CD4-positive, alpha-beta T cell treated with Interleukin-4 for 1 hour (primary cell): ENCODE measurements around the gene PRR5.
"Not testable (repeated sequence)": the region's sequence is repeated elsewhere in the genome, so short reads cannot be mapped to it uniquely, and the experiment has no call there.

ENCODE experiments used
- DNase-seq, 2 donors: peaks; one replicate each; pipeline ENCODE4 v3.0.0-alpha.2; 2020 to 2022

Gene PRR5

DNA sequence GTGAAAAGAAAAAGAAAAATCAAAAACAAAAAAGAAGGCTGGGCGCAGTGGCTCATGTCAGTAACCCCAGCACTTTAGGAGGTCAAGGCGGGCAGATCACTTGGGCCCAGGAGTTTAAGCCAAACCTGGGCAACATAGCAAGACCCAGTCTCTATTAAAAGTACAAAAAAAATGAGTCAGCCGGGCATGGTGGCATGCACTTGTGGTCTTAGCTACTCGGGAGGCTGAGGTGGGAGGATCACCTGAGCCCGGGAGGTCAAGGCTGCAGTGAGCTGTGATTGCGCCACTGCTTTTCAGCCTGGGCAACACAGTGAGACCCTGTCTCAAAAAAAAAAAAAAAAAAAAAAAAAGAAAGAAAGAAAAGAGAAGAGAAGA, 26.0 kb upstream of the PRR5 start:
- DNase-seq, result not testable (repeated sequence)

DNA sequence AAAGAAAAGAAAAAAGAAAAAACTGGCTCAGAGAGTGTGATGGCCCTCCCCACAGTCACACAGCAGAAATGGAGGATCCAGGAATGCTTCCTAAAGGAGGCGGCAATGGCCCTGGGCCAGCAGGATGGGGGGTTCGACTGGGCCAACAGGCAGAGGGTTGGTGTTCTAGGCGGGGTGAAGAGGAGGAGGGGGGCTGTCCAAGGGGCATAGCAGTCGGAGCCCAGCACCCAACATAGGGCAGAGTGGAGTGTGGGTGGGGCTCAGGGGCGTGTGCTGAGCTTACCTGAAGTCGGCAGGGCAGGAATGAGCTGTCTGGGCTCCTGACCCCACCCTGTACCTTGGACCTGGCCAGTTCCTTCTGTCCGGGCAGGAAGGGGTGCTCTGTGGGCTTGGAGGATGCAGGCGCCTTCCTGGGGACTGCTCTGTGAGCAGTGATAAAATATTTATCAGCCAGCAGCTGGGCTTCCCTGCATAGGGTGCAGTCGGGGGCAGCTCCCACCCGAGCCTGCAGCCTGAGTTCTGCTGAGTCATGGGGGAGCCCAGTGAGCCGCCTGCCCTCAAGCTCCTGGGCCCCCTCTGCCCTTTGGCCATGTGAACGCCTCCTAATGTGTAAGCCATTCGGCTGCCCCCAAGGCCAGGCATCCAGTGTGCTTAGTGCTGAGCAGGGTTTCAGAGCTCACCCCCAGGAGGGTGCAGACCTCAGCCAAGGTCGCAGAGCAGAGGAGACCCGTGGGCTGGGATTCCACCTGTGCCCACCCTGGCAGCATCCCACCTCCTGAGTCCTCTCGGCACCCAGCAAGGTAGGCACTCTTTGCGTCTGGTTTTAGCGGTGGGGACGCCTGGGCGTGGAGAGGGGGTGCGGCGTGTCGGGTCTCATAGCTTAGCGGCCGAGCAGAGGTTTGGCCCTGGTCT, 25.3 kb upstream of the PRR5 start:
- DNase-seq, result no peak

DNA sequence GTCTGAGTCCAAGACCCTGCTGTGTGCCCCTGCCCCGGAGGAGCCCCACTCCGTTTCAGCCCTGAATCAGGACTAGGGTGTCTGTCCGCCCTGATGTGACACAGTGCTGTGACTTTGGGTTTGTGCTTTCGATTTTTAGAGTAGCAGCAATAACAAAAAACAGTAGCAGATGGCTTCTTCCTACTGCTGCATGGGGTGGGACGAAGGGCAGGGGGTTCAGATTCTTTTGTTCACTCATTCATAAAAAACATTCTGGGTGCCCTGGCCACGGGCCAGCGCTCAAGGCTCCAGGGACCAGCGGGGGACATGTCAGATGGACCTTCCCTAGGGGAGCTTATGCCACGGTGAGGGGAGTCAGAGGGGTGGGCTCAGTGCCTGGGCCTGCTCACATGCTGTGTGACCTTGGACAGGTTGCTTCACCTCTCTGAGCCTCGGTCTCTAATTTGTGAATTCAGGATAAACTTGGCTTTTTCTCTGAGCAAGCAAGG, 24.6 kb upstream of the PRR5 start:
- no peak for DNase-seq

DNA sequence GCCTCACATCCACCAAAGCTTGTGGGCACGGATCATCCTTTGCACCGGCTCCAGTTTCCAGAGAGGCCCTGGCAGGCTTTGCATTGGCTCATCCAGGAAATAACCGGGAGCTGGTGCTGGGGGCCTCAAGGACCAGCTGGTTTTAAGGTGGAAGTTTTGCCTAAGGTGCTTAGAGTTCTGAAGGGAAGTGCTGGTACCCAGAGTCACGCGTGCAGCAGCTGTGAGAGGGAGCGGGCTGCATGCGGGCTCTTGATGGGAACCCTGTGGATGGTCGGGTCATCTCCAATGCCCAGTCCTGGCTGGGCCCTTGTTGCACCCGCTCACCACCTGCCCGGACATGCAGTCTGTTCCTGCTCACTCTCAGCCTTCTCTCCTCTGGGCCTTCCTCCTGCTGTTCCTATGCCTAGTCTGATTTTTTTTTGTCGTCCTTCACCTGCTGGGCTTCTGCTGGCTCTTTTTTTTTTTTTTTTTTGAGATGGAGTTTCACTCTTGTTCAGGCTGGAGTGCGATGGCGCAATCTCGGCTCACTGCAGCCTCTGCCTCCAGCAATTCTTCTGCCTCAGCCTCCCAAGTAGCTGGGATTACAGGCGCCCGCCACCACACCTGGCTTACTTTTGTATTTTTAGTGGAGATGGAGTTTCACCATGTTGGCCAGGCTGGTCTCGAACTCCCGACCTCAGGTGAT, 24.0 kb upstream of the PRR5 start:
- DNase-seq, result no peak

DNA sequence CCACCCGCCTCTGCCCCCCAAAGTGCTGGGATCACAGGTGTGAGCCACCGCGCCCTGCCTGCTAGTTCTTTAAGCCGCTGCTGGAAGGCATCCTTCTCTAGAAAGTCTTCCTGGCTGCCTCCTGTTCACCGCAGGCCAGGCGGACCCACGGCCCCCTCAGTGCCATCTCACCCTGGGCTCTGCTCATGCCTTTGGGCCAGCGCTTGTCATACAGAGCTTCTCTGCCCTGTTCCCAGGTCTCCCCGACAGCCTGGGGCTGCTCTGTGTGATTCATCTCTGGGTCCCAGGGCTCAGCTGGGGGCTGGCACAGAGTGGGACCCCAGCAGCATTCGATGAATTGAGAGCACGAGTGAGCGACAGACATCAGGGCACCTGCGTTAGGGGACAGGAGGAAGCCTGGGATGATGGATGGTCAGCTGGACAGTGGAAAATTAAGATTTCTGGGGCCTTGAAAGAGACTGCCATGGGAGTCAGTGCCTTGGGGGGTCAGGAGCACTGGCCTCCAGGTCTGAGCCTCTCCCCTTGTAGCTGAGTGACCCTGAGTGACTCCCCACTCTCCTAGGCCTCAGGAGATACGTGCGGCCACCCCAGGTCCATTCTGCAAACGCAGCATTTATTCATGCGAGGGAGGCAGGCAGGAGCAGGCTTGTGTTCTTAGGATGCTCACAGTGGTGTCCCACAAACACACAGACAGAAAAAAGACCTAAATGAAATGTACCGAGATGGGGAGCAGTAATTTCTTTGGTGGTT, 23.3 kb upstream of the PRR5 start:
- no peak for DNase-seq

DNA sequence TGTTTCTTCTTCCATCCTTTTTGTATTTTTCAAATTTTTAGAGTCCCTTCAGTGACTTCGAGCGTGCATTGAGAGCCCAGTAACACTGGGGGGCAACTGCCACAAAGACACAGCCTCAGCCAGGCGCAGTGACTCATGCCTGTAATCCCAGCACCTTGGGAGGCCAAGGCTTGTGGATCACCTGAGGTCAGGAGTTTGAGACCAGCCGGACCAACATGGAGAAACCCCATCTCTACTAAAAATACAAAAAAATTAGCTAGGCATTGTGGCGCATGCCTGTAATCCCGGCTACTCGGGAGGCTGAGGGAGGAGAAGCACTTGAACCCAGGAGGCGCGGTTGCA, 22.7 kb upstream of the PRR5 start:
- not testable (repeated sequence) for DNase-seq

DNA sequence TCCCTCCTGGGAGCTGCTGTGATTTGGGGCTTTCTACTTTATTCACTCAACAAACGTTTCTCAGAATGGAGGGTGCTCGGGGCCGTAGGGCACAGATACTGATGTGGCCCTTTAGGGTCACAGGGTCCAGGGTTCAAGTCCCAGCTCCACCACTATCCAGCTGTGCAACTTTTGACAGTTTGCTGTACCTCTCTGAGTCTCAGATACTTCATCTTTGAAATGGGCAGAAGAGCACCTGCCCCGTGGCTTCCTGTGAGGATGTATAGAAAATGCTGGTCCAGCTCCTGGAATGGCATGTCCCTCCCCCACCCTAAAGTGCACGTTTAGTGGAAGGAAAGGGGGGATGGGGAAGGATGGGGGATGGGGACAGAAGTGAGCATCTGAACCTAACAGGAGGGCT, 21.9 kb upstream of the PRR5 start:
- DNase-seq, result no peak

DNA sequence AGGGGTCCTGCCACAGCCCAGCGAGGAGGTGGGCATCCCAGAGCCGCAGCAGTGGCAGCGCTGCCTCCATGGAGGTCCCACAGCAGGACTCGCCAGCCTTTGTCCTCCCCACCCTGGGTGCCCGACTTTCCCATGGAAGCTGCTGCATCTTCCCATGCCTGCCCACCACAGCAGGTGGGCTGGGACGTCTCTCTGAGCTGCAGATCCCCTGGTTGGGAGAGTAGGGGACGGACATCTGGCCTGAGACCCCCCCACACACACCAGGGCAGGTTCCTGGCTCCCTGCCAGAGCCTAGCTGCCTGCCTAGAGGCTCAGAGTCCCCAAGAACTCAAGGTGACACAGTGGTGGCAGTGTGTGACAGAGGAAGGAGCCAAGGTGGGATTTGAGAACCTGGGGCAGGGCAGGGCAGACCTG, 21.5 kb upstream of the PRR5 start:
- DNase-seq, result no peak

DNA sequence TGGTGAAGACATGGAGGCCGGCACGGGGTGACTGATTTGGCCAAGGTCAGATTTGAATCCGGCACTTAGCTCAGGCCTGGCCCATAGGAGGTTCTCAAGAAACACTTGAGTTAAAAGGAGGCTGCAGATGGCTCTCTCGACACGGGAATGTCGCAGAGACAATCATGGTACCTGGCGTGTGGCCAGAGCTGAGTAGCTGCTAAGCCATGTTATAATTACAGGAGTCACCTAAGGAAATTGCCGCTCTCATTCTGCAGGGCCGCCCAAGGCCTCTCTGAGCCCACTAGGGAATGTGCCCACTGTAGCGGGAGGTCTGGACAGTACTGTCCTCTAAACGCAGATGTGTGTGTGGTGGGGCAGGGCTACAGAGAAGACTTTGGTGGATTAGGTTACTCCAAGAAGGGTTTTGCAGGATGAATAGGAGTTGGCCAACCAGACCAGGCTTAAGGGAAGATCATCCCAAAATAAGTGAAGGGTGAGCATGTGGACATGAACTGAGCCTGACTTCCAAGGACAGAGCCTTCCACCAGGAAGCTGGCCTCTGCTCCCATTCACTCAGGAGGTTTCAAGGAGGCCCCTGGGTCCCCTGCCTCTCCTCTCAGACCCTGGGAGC, 19.3 kb upstream of the PRR5 start:
- DNase-seq, result no peak

DNA sequence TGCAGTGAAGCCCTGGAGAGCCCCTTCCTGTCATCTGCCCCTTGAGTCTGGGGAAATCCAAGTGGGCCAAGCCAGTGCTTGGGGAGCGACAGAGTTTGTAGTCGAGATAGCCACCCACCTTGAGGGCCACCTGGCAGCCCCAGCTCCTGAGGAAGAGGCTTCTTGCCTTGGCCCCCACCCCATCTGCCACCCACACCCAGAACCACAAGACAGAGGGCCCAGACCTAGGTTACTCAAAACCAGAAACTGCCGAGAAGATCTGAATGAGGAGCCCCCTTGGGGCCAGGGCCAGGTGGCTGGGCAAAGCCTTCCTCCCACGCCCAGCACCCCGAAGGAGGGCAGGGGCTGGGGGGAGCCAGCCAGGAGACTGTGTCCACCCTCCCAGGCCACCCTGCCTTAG, 18.8 kb upstream of the PRR5 start:
- no peak for DNase-seq

DNA sequence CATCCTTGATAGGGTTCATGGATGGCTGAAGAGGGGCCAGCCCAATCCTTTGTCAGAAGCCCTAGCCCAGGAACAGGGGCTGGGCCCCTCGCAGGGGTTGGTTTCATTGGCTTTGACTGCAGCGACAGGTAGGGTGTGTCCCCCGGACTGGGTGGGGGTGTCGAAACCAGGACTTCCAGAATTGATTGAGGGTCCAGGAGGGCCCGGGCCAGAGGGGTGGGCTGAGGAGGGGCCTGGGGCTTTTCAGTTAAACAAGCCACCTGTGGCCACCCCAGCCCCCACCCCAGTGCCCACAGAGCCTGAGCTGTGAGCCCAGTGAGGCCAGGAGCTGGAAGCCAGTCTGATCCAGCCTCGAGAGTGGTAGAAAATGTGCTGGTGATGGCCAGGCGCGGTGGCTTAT, 18.1 kb upstream of the PRR5 start:
- no peak for DNase-seq

DNA sequence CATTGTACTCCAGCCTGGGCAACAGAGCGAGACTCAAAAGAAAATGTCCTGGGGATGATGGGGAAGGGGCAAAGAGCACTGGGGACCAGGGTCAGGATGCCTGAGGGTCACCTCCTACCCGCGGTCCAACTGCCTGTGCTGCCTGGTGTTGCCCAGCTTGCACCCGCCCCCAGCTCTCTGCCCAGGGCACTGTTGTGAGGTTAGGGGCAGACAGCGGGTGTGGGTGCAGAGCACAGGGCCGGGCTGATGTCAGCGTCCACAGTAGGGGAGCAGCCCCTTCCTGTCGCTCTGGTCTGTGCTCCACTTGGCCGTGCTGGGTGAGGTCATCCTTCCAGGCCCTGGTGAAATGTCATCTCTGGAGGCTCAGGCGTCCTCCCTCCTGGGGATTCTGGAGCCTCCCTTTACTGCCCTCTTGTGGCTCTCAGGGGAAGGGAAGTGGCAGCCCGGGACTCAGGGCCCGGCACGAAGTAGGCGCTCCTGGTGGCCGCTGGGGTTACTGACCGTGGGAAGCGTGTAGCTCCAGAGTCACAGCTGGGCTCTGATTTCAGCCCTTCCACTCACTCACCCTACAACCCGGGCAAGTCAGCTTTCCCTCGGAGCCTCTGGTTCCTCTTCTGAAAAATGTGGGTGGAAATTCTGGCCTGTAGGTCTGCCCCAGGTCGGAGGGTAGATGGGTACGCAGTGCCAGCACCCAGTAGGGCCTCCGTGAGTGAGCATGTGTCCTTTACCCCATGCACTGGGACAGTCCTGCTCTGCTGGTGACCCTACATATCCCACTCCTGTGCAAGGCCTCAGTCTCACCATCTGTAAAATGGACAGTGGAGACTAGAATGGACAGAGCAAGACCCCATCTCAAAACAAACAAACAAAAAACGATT, 17.3 kb upstream of the PRR5 start:
- DNase-seq, result peak; percentile 88 to 90

DNA sequence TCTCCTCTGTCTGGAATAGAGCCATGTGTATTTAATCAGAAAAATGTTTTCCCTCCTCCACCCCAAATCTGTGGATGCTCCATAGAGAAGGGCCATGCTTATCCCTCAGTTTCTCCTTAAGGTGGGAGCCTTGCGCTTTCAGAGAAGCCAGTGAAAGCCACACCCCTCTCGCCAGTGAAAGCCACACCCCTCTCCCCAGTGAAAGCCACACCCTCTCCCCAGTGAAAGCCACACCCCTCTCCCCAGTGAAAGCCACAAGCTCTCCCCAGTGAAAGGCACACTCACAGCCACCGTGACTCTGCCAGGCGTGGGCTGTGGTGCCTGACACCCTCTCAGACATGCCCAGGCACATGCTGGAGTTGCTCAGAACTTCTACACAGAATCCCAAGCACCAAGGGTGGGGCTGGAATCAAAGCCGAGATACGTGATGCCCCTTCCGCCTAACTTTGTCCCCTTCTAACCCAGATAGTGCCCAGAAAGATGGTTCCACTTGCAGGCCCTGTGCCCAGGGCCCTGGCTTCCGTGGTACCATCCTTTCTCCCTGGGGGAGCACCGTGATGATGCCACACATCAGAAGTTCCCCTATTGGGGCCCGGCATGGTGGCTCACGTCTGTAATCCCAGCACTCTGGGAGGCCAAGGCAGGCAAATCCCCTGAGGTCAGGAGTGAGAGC, 16.5 kb upstream of the PRR5 start:
- peak; percentile 87 to 92 for DNase-seq

DNA sequence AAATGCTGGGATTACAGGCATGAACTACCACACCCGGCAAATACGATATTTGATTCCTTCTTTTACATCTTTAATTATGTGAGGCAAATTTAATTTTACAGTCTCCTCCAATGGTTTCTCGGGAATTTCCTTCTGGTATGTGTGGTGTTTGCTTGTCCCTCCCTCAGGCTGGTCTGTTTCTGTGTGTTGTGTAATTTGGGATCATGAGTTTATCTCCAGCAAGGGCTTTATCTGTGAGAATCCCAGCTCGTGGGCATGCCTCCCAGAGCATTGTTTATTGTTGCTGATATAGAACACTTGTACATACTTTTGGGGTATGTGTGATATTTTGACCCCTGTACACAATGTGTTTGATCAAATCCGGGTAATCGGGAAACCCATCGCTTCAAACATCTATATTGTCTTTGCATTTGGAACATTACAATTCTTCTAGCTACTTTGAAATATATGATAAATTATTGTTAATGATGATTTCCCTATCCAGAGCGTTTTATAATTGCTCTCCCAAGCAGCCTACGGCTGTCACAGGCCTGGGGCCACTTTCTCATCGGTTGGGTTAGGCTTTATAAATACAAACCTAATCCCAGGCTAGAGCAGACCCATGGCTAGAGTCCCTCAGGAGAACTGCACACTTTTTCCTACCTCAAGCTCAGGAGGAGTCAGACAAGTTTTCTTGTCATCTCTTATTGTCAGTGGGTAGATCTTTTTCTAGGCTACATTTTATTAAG, 15.0 kb upstream of the PRR5 start:
- no peak for DNase-seq

DNA sequence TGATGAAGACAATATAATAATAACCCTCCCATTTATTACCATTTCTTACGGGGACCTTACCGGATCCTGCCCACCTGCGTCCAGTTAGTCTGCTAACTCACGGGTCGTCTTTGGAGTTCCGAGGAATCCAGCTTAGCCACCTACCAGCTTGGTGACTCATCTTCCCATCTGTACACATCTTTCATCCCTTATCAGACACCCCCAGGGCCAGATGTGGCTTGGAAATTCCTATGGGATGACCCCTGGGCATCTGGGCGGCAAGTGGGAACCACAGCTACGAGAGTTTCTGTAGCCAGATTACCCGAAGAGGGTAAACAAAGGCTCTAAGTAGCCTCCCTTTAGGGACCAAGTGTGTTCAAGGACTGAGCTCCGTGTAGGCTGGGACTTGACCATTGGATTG, 12.8 kb upstream of the PRR5 start:
- no peak for DNase-seq

DNA sequence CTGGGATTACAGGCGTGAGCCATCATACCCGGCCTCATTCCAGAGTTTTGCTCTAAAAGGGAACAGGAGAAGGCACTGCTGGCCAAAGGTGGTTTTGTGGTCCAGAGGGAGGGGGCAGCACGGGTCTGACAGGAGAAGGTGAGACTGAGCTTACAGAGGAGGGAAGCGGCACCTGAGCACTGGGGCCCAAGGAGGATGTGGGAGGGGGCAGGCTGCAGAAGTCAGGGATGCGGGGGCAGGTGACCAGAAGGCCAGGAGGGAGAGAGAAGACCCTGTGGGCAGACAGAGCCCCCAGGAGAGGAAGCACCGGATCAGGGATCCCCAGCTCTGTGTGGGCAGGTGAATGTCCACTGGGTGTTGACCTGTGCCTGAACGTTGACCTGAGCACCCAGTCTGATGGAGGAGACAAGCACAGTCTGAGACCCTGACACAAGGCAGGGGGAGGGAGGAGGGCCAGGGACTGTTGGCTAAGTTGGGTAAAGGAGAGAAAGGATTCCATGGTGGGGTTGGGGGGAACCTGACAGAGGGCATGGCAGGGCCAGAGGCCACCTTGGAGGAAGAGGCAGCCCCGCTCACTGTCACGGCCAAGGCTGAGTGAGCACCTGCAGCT, 12.0 kb upstream of the PRR5 start:
- no peak for DNase-seq

DNA sequence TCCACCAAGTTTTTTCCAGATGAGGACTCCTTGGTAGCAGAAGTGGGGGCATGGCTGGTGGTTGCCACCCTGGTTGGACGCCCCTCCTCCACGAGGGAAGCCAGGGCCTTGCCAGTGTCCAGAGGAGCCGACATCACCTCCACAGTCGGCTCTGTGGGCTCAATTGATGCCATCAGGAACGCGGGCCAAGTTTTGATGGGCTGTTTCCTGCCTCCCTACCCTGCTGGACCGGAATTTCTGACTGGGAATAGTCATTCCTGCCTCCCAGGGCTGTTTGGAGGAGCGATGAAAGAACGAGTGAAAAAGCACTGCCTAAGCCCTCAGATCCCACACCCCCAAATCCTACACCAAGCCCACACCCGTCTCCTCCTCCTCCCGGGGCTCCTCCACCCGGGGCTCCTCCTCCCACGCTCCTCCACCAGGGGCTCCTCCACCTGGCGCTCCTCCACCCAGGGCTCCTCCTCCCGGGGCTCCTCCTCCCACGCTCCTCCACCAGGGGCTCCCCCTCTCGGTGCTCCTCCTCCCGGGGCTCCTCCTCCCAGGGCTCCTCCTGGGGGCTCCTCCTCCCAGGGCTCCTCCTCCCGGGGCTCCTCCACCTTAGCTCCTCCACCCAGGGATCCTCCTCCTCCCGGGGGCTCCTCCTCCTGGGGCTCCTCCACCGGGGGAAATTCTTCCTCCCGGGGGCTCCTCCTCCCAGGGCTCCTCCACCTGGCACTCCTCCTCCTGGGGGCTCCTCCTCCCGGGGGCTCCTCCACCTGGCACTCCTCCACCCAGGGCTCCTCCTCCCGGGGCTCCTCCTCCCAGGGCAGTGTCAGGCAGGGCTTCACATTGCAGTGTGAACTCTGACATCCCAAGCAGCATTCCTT, 10.0 kb upstream of the PRR5 start:
- DNase-seq, result no peak

DNA sequence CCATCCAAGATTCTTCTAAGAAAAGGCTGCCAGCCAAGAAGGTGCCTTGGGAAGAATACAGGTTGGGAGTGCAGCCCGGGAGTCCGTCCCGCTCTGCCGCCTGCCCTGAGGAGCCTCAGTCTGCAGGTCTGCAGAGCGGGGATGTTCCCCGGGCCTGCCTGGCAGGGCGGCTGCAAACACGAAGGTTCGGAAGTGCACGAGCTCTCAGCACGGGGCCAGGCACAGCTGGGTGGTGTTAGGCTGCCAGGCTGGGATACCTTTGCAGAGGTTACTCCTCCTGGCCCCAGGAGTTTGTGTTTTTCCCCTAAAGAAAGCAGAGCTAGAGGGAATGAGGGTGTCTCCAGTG, 9.4 kb upstream of the PRR5 start:
- no peak for DNase-seq

DNA sequence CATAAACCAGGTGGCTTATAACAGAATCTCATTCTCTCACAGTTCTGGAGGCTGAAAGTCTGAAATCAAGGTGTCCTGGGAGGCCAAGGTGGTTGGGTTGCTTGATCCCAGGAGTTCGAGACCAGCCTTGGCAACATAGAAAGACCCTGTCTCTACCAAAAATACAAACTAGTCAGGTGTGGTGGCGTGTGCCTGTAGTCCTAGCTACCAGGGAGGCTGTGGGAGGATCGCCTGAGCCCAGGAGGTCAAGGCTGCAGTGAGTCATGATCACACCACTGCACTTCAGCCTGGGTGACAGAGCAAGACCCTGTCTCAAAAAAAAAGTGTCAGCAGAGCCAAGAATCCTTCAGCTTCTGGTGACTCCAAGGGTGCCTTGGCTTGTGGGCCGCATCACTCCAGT, 8.9 kb upstream of the PRR5 start:
- DNase-seq, result no peak

DNA sequence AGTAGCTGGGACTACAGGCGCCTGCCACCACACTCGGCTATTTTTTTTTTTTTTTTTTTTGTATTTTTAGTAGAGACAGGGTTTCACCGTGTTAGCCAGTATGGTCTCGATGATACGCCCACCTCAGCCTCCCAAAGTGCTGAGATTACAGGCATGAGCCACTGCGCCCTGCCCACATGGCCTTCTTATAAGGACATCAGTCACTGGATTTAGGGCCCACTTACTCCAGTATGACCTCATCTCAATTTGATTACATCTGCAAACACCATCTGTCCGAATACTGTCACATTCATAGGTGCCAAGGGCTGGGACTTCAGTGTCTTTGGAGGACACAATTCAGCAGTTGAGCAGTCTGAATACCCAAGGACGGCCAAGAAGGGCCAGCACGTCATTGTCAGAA, 8.2 kb upstream of the PRR5 start:
- DNase-seq, result no peak
